BE2C (cell line): Measurements from ENCODE around the gene HDAC7.

Experiments used
- DNase-seq: peaks from one replicate; pipeline ENCODE4 v3.0.0-alpha.2; 2020
- H3K27me3 ChIP-seq: fragments of 250-450 bp; sonication (Bioruptor Pico); 2 replicates; pipeline ENCODE4 v1.5.1; 2020; ENCODE audit warnings: mild to moderate bottlenecking
- H3K36me3 ChIP-seq: fragments of 250-450 bp; sonication (Bioruptor Pico); 2 replicates; pipeline ENCODE4 v1.5.1; 2020; ENCODE audit warnings: mild to moderate bottlenecking
- H3K4me1 ChIP-seq: fragments of 250-450 bp; sonication (Bioruptor Pico); 2 replicates; pipeline ENCODE4 v1.5.1; 2020
- H3K4me3 ChIP-seq: 2 replicates; pipeline ENCODE4 v1.5.1; 2011; ENCODE audit warnings: low read depth, low read length
- H3K9me3 ChIP-seq: fragments of 250-450 bp; sonication (Bioruptor Pico); 2 replicates; pipeline ENCODE4 v1.5.1; 2020
- TF ChIP-seq, protein P1 (sequence below): IDR thresholded peaks from 2 replicates; pipeline ENCODE4 v1.5.1; 2012; ENCODE audit warnings: mild to moderate bottlenecking, low read depth, low read length

Gene HDAC7

GRCh38 chr12:47839214-47839876, 19.6 kb upstream of the HDAC7 start:
- DNase-seq: no peak
- Histone ChIP-seq H3K36me3 (no peaks in the 10 kb centered on the region), H3K4me3 (no peak overlapping the region), H3K27me3 (no peaks in the 10 kb centered on the region), H3K4me1 (no peaks in the 10 kb centered on the region), H3K9me3 (no peaks in the 10 kb centered on the region)
- TF ChIP-seq, protein P1, sequence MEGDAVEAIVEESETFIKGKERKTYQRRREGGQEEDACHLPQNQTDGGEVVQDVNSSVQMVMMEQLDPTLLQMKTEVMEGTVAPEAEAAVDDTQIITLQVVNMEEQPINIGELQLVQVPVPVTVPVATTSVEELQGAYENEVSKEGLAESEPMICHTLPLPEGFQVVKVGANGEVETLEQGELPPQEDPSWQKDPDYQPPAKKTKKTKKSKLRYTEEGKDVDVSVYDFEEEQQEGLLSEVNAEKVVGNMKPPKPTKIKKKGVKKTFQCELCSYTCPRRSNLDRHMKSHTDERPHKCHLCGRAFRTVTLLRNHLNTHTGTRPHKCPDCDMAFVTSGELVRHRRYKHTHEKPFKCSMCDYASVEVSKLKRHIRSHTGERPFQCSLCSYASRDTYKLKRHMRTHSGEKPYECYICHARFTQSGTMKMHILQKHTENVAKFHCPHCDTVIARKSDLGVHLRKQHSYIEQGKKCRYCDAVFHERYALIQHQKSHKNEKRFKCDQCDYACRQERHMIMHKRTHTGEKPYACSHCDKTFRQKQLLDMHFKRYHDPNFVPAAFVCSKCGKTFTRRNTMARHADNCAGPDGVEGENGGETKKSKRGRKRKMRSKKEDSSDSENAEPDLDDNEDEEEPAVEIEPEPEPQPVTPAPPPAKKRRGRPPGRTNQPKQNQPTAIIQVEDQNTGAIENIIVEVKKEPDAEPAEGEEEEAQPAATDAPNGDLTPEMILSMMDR: no peak

DNA sequence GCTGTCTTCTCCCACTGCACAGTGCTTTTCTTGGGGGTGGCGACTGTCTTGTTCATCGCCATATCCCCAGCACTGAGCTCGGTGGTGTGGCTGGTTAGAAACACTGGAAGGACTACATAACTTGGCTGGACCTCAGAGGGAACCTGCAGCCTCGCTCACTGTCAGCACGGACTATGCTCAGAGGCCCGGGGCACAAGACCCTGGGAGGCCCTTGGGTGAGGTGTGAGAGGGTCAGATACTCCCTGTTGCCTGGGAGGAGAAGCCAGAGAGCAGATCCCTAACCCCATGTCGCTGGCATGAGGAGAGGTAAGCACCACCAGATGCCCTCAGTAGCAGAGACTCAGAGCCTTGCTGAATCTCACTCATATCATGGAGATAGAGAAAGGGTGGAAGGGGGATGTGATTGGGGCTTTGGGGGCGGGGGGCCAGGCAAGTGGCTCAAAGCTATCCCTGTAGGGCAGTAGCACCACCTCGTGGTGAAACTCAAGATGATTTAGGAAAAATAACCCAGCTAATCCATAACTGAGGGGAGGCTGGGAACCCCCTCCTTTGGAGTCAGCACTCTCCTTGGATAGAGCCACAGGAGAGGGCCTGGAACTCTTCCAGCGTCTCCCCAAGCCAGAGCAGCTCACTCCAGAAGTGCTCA, 18.7 kb upstream of the HDAC7 start:
- DNase-seq: peak; percentile 49
- TF ChIP-seq, protein P1: peak; percentile 47
- H3K27me3 ChIP-seq: no peaks in the 10 kb centered on the region
- no peaks in the 10 kb centered on the region for H3K4me1 ChIP-seq
- H3K9me3 ChIP-seq: no peaks in the 10 kb centered on the region
- H3K36me3 ChIP-seq: no peaks in the 10 kb centered on the region
- H3K4me3 ChIP-seq: no peak overlapping the region

DNA sequence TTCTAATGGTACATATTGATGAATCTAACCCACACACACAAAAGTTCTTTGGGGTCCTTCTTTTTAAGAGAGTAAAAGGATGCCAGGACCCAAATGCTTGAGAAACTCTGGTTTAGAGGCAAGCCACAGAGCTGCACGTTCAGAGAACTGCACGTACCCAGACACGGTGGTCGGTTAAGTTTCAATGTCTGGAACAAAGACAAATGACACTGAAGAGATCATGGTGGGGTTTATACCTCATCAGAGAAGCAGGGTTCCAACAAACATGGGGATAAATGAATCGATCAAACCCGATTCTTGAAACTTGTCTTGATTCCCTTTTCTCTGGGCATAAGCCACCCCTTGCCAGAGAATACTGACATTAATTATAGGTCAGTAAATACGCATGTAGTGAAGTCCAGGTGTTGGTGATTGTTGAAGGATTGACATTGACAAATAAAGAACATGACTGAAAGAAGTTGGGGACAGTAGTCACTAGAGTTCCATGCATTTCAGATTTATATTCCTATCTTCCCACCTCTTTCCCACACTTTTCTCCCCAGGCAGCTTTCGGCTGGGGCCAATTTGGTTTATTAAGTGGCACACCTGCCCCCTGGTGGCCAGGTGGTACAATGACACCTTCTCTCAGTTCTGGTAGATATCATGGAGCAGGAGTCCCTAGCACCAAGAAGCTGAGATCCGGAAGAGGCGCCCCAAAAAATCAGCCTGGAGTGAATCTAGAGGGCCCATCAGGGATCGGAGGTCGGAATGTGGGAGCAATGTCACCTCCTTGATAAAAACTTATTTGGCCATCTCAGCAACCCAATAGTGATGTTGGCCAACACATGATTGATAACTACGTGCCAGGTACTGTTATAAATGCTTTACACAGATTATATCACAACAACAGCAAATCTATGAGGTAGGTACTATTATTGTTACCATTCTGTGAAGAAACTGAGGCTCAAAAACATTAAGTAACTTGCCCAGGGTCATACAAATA, 17.8 kb upstream of the HDAC7 start:
- peak; percentile 50 for DNase-seq
- Histone ChIP-seq H3K9me3 (no peaks in the 10 kb centered on the region), H3K27me3 (no peaks in the 10 kb centered on the region), H3K4me1 (no peaks in the 10 kb centered on the region), H3K36me3 (no peaks in the 10 kb centered on the region), H3K4me3 (no peak overlapping the region)
- TF ChIP-seq, protein P1: peak; percentile 92

DNA sequence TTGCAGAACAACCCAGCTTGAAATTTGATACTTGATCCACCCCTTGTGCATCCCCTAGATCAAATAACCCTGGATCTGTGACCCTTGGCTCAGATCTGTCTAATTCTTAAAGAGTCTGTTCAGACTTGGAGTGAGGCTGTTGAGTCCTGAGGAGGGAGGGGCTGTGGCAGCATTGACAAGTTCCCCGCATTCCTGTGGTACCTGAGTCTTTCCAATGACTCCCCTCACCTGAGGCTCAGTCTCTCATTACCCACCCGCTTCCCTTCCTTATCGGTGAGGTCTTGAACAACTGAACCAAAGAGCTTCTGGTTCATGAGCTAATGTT, 16.1 kb upstream of the HDAC7 start:
- H3K9me3 ChIP-seq: no peaks in the 10 kb centered on the region
- TF ChIP-seq, protein P1: no peak
- H3K4me3 ChIP-seq: no peak overlapping the region
- no peaks in the 10 kb centered on the region for H3K27me3 ChIP-seq
- H3K4me1 ChIP-seq: no peaks in the 10 kb centered on the region
- H3K36me3 ChIP-seq: no peaks in the 10 kb centered on the region
- no peak for DNase-seq

- TF ChIP-seq, protein P1: no peak
- H3K9me3 ChIP-seq: no peaks in the 10 kb centered on the region
- no peak for DNase-seq
- H3K4me1 ChIP-seq: no peaks in the 10 kb centered on the region
- H3K27me3 ChIP-seq: no peaks in the 10 kb centered on the region
- no peaks in the 10 kb centered on the region for H3K36me3 ChIP-seq
- no peak overlapping the region for H3K4me3 ChIP-seq
Observed at GRCh38 chr12:47835006-47835830, 15.5 kb upstream of the HDAC7 start.
